ENCODE results near the gene WNT7A.

- TF ChIP-seq CTCF (IDR thresholded peaks at IDR 0.05; ENCODE audit: low read length) (peak; percentile 83), EZH2phosphoT487 (IDR thresholded peaks at IDR 0.05; ENCODE audit: low read length) (no peak), EZH2 (optimal IDR thresholded peaks at IDR 0.05; ENCODE audit: low read depth, low read length) (no peak)
These were observed 16.7 kb upstream of the WNT7A start for GRCh38 chr3:13896473-13897154.
